Cardiac ventricle fibroblast (primary cell): ENCODE measurements around the gene MTA2. TPM values are rescaled to one million over a fixed set of nuclear protein-coding genes. Genes with fewer than 3 reads are reported as not detected.

ENCODE experiments used
- total RNA-seq: library from RNA; depleted of rRNA; stranded (reverse); fragments of >200 nt; gene quantifications from 2 replicates; pipeline ENCODE4 v1.2.3, GENCODE V29; 2015

MTA2 gene
- total RNA-seq, result 45.8 and 56.8 TPM in 2 replicates

GRCh38 chr11:62601372-62602140 is at the start of gene MTA2:
Gene MTA2 (minus strand): TSS chr11:62601865. CDS start chr11:62601450, 415 bp downstream.

GRCh38 chr11:62645946-62646824 is 44.5 kb upstream of the MTA2 start, which contains the start of gene GANAB:
Gene GANAB (minus strand): TSS chr11:62646613. CDS start chr11:62646599, 14 bp downstream.

GRCh38 chr11:62621567-62622470 is 20.2 kb upstream of the MTA2 start, which contains the start of gene B3GAT3:
Gene B3GAT3 (minus strand): TSS chr11:62621986. CDS start chr11:62621947, 39 bp downstream.

DNA sequence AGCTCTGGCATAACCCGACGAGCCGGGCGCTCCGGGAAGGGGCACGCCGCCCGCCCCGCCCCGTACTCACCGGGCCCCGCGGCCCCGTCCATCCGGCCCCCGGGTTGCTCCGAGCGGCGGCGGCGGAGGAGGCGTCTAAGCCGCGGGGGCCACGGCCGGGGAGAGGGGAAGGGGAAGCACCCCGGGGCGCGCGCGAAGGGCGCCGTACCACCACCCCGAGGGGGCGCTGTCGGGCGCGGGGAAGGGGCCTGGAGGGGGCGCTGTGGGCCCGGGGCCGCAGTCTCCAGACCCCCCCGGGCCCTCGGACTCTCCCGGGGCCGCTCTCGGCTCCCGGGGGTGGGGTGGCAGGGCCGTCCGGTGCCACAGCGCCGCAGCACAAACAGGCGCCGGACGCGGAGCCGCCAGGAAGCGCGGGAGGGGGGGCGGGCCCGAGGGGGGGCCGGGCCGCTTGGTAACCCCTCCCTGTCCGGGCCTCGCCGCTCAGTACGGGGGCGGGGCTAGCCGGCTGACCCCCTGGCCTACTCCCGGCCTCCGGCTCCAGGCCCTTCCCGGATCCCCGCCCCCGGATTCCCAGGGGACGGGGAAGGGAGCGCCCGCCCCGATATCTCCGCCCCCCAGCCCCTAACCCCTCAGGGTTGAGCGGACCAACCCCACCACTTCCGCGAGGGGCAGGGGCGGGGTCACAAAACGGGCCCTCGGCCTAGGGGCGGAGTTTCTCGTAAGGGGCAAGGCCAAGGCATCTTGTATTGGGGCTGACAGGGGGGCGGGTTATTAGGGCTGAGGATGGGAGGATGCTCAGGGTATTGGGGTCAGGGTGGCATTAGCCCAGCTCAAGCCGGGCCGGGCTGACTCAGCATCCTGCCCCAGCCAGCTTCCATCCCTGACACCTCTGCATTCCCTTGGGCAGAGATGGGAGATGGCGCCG is 11.0 kb upstream of the MTA2 start, which contains the start of the genes EML3 and ROM1:
Gene EML3 (minus strand): TSS at position 410 of the 925 bp plus-strand sequence. CDS start 318 bp downstream, at position 92.
Gene ROM1 (plus strand): TSS at position 892 of the 925 bp plus-strand sequence. CDS start 25 bp downstream, at position 917.

DNA sequence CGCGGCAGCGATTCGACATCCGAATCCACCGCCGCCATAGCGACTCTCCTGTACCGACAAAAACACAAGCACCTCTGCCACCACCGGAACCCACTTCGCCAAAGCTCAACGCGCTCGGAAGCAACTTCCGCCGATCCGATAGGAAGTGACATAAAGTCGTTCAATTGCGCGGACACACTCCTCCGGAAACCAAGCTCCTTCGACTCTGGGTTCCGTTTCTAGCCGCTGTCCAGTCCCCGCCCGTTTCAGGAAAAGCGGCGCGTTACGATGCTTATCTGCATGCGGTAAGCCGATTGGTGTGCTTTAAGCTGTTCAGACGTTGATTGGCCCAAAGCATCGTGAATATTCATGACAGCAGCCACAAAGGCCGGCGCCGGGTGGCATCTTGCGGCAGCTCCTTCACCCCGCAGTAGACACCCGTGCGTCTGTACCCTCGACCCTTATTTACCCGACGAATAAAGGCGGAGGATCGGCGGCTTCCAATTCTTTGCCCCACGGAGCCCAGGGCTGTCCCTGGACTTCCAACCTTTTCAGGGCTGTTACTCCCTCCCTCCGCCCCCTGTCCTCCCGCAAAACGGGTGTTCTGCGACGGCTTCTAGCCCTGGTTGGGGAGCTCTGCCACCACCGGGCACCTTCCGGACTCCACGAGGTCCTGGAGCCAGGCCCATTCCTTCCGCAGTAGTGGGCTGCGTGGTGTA is 10.1 kb downstream of the MTA2 start, which contains the start of gene TUT1:
Gene TUT1 (minus strand): TSS at position 76 of the 698 bp plus-strand sequence. CDS start 38 bp downstream, at position 38.

DNA sequence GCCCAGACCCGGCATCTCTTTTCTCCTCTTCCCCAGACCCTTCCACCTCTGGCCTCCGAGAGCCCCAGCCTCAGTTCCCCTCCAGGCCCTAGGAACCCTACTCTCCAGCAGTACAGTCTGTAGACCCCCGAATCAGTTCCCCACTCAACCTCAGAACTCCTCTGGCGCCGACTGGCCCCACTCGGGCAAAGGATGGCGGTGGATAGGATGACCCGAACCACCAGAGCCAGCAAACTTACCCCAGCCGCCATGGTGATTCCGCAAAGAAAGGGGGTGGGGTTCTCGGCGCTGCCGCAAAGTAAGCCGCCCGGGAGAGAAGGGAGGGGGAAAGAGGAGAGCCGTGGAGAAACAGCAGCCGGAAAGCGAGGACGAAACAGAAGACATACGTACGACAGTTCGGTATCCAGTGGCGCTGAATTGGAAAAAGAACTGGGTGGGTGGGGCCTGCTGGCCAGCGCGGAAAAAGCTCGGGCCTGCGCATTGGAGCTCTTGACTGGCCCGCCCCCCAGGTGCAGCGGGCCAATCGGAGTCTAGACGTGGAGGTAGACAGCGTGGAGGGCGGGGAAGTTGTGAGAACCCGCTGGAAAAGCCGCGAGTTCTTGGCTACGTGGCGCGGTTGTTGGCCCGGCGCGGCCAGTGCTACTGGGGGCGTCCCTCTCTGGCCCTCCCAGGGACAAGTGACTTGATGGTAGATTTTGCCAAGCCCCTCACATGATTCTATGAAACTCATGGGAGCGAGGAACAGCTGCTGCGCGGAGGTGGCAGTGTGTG is 27.9 kb downstream of the MTA2 start, which contains the start of gene EEF1G:
Gene EEF1G (minus strand): TSS at position 300 of the 771 bp plus-strand sequence. CDS start 49 bp downstream, at position 251.

DNA sequence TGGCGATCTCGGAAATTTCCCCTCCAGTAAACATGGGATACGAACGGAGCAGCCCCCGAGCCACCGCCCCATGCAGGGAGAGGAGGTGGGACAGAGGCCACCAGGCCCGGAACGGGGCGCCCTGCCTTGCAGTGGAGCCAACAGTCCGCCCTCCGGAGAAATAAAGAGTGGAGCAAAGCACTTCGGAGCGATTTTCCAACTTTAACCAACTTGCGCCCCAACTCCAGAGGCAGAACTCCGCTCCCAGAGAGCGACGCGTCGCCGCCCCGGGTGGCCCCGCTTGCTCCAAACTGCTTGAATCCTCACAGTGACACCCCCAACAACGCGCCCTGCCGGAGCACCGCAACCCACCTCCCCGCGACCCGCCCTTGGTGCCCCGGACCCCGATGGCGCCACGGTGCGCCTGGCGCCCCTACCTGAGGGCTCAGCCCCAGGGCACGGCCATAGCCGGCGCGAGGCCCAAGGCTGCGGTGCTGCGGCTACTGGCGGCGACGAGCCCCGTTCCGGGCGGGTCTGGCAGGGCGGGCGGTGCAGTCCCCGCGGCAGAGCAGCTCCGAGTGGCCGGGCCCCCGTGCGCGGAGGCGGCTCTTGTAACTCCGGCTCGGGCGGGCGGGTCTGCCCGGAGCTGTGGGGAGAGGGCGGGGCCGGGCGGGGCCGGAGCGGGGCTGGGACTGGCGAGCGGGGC is 55.3 kb downstream of the MTA2 start, which contains the start of gene AHNAK:
Gene AHNAK (minus strand): TSS at position 563 of the 685 bp plus-strand sequence. CDS start 10,708 bp downstream, outside the sequence.

Other genes with a start within 250 kb of the MTA2 start
- not detected in 2 replicates for gene SCGB1A1, start 182.8 kb downstream of the MTA2 start, total RNA-seq
- gene AHNAK, start 55.1 kb downstream of the MTA2 start, total RNA-seq, result 438 and 502 TPM in 2 replicates
- gene EEF1G, start 28.0 kb downstream of the MTA2 start, total RNA-seq, result 1,923 and 1,968 TPM in 2 replicates
- 10.5 and 11.9 TPM in 2 replicates for gene TUT1, start 10.3 kb downstream of the MTA2 start, total RNA-seq
- gene EML3, start 10.9 kb upstream of the MTA2 start, total RNA-seq, result 50.7 and 57.5 TPM in 2 replicates
- 24.8 and 25.3 TPM in 2 replicates for gene ROM1, start 11.4 kb upstream of the MTA2 start, total RNA-seq
- gene B3GAT3, start 20.1 kb upstream of the MTA2 start, total RNA-seq, result 30.9 and 37.1 TPM in 2 replicates
- 322 and 338 TPM in 2 replicates for gene GANAB, start 44.7 kb upstream of the MTA2 start, total RNA-seq
- 24.1 and 26.5 TPM in 2 replicates for gene INTS5, start 51.4 kb upstream of the MTA2 start, total RNA-seq
- gene C11orf98, start 63.3 kb upstream of the MTA2 start, total RNA-seq, result 24.8 and 38.0 TPM in 2 replicates
- gene CSKMT, start 63.4 kb upstream of the MTA2 start, total RNA-seq, result 2.4 and 3.7 TPM in 2 replicates
- 7.5 and 8.7 TPM in 2 replicates for gene UQCC3, start 69.8 kb upstream of the MTA2 start, total RNA-seq
- gene LBHD1, start 70.4 kb upstream of the MTA2 start, total RNA-seq, result 4.2 and 7.4 TPM in 2 replicates
- gene UBXN1, start 77.2 kb upstream of the MTA2 start, total RNA-seq, result 115 and 150 TPM in 2 replicates
- gene LRRN4CL, start 87.7 kb upstream of the MTA2 start, total RNA-seq, result 8.5 and 15.5 TPM in 2 replicates
- 15.4 and 27.1 TPM in 2 replicates for gene BSCL2, start 105.6 kb upstream of the MTA2 start, total RNA-seq
- gene GNG3, start 105.8 kb upstream of the MTA2 start, total RNA-seq, result not detected in 2 replicates
- 18.1 and 23.8 TPM in 2 replicates for gene HNRNPUL2, start 125.6 kb upstream of the MTA2 start, total RNA-seq
- 22.8 and 36.6 TPM in 2 replicates for gene TTC9C, start 126.6 kb upstream of the MTA2 start, total RNA-seq
- gene ZBTB3, start 152.3 kb upstream of the MTA2 start, total RNA-seq, result 9.4 and 10.8 TPM in 2 replicates
- 66.3 and 67.2 TPM in 2 replicates for gene POLR2G, start 159.7 kb upstream of the MTA2 start, total RNA-seq
- 11.8 and 13.9 TPM in 2 replicates for gene TAF6L, start 169.5 kb upstream of the MTA2 start, total RNA-seq
- 60.1 and 80.1 TPM in 2 replicates for gene TMEM179B, start 185.5 kb upstream of the MTA2 start, total RNA-seq
- gene TMEM223, start 190.1 kb upstream of the MTA2 start, total RNA-seq, result 25.8 and 27.7 TPM in 2 replicates
- 33.1 and 35.5 TPM in 2 replicates for gene NXF1, start 203.6 kb upstream of the MTA2 start, total RNA-seq
- gene STX5, start 230.2 kb upstream of the MTA2 start, total RNA-seq, result 31.7 and 41.2 TPM in 2 replicates
- not detected in 2 replicates for gene TEX54, start 231.0 kb upstream of the MTA2 start, total RNA-seq
- 24.5 and 29.2 TPM in 2 replicates for gene WDR74, start 237.7 kb upstream of the MTA2 start, total RNA-seq